ENCODE data around the gene SLC2A10.

Gene SLC2A10

DNA sequence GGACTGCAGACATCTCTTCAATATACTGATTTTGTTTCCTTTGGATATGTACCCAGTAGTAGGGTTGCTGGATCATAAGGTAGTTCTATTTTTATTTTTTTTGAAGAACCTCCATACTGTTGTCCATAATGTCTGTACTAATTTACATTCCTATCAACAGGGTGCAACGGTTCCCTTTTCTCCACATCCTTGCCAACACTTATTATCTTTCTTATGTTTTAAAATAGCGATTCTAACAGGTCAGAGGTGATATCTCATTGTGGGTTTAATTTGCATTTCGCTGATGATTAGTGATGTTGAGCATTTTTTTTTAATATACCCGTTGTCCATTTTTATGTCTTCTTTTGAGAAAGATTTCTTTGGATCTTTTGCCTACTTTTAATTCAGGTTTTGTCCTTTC, 18.3 kb upstream of the SLC2A10 start:
- Histone ChIP-seq H3K4me1 (ENCODE audit: control insufficient read depth in 2 of 2, insufficient read depth in 2 of 2, low read length in 2 of 2) (peaks cover 11 to 15% of the 10 kb centered on the region in 2 donors), H3K36me3 (ENCODE audit: control insufficient read depth in 2 of 2, insufficient read depth in 2 of 2, low read length in 2 of 2) (peaks cover 3 to 6% of the 10 kb centered on the region in 2 donors), H3K27ac (ENCODE audit: low read depth in 2 of 2, low read length in 2 of 2) (no peak overlapping the region), H3K9ac (ENCODE audit: low read depth in 1 of 2, low read length in 2 of 2) (no peak overlapping the region), H3K4me3 (ENCODE audit: low read length in 2 of 2) (no peak overlapping the region), H3K9me3 (ENCODE audit: control insufficient read depth in 2 of 2, low read length in 2 of 2) (no peaks in the 10 kb centered on the region), H3K27me3 (ENCODE audit: control insufficient read depth in 2 of 2, insufficient read depth in 2 of 2, low read length in 2 of 2) (no peaks in the 10 kb centered on the region)

DNA sequence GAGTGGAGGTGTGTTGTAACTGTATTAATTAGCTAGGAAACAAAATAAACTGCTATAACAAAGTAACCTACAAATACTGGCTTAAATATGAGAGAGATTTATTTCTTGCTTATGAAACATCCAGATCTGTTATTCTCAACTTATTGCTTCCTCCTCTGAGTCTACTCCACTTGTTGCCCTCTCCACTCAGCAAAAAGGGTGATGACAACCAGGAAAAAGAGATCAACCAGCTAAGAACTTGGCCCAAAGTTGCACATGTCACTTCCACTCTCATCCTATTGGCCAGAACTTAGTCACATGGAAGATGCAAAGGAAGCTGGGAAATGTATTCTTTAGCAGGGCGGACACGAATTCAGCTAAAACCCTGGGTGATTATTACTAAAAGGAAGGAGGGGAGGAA, 15.0 kb upstream of the SLC2A10 start:
- Histone ChIP-seq H3K27me3 (ENCODE audit: control insufficient read depth in 2 of 2, insufficient read depth in 2 of 2, low read length in 2 of 2) (no peaks in the 10 kb centered on the region), H3K27ac (ENCODE audit: low read depth in 2 of 2, low read length in 2 of 2) (no peak overlapping the region), H3K9me3 (ENCODE audit: control insufficient read depth in 2 of 2, low read length in 2 of 2) (no peaks in the 10 kb centered on the region), H3K36me3 (ENCODE audit: control insufficient read depth in 2 of 2, insufficient read depth in 2 of 2, low read length in 2 of 2) (no peaks in the 10 kb centered on the region), H3K9ac (ENCODE audit: low read depth in 1 of 2, low read length in 2 of 2) (no peak overlapping the region), H3K4me3 (ENCODE audit: low read length in 2 of 2) (no peak overlapping the region), H3K4me1 (ENCODE audit: control insufficient read depth in 2 of 2, insufficient read depth in 2 of 2, low read length in 2 of 2) (no peaks in the 10 kb centered on the region)

DNA sequence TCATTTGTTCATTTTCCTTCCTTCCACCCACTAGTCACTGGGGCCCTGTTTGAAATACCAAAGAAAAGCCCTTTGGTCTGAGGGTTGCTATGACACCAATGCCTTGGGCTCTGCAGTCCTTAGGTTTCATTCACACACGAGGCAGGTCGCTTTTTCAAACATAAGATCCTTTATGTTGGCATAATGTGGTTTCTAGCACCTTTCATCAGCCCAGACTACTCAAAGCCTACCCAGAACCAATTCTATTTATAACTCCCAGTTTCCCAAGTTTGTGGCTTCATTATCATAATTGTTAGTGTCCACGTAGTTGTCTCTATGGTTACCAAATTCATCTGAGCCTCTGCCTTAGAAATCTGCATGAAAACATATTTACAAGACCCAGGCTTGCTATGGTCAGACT, 13.6 kb upstream of the SLC2A10 start:
- Histone ChIP-seq H3K9me3 (ENCODE audit: control insufficient read depth in 2 of 2, low read length in 2 of 2) (no peaks in the 10 kb centered on the region), H3K36me3 (ENCODE audit: control insufficient read depth in 2 of 2, insufficient read depth in 2 of 2, low read length in 2 of 2) (no peaks in the 10 kb centered on the region), H3K4me3 (ENCODE audit: low read length in 2 of 2) (no peak overlapping the region), H3K4me1 (ENCODE audit: control insufficient read depth in 2 of 2, insufficient read depth in 2 of 2, low read length in 2 of 2) (no peaks in the 10 kb centered on the region), H3K27me3 (ENCODE audit: control insufficient read depth in 2 of 2, insufficient read depth in 2 of 2, low read length in 2 of 2) (no peaks in the 10 kb centered on the region), H3K9ac (ENCODE audit: low read depth in 1 of 2, low read length in 2 of 2) (no peak overlapping the region), H3K27ac (ENCODE audit: low read depth in 2 of 2, low read length in 2 of 2) (no peak overlapping the region)

DNA sequence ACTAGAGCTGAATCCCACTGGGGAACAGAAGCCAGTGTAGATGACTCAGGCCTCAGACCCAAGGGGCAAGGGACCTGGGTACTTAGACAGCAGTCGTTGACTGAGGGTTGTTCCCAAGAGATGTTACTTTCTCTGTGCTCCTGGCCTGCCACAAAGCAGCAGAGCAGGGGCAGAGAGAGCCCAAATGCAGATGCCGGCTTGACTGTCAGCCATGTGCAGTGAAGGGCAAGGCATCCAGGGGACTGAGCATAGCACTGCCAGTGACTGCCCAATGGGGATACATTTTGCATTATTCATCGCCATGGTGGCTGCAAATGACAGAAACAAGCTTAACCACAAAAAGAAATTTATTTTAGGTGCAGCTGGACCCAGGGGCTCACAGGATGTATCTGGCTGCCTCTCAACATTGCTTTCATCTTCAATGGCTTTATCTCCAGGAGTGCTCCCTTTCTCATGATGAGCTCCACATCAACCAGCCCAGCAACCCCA, 12.6 kb upstream of the SLC2A10 start:
- Histone ChIP-seq H3K4me1 (ENCODE audit: control insufficient read depth in 2 of 2, insufficient read depth in 2 of 2, low read length in 2 of 2) (no peaks in the 10 kb centered on the region), H3K9me3 (ENCODE audit: control insufficient read depth in 2 of 2, low read length in 2 of 2) (no peaks in the 10 kb centered on the region), H3K27ac (ENCODE audit: low read depth in 2 of 2, low read length in 2 of 2) (no peak overlapping the region), H3K36me3 (ENCODE audit: control insufficient read depth in 2 of 2, insufficient read depth in 2 of 2, low read length in 2 of 2) (no peaks in the 10 kb centered on the region), H3K4me3 (ENCODE audit: low read length in 2 of 2) (no peak overlapping the region), H3K9ac (ENCODE audit: low read depth in 1 of 2, low read length in 2 of 2) (no peak overlapping the region), H3K27me3 (ENCODE audit: control insufficient read depth in 2 of 2, insufficient read depth in 2 of 2, low read length in 2 of 2) (no peaks in the 10 kb centered on the region)

DNA sequence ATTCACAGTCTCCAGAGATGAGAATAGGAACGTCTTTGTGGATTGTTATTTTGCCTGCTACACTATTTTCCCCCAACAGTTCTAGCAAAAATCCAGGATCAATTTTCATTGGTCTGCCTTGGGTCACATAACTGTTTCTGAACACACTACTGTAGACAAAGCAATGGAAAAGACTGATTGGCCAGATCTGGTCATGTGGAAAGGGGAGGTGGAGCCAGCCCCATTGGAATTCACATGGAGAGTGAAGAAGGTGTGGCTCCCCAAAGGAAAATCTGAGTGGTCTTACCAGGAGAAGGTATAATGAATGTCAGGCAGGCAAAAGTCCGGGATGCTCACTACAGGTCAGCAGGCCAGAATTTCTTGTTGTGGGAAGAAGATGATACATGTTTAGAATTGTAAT, 10.7 kb upstream of the SLC2A10 start:
- Histone ChIP-seq H3K27me3 (ENCODE audit: control insufficient read depth in 2 of 2, insufficient read depth in 2 of 2, low read length in 2 of 2) (no peaks in the 10 kb centered on the region), H3K4me3 (ENCODE audit: low read length in 2 of 2) (no peak overlapping the region), H3K36me3 (ENCODE audit: control insufficient read depth in 2 of 2, insufficient read depth in 2 of 2, low read length in 2 of 2) (no peaks in the 10 kb centered on the region), H3K4me1 (ENCODE audit: control insufficient read depth in 2 of 2, insufficient read depth in 2 of 2, low read length in 2 of 2) (peaks cover 0 to 2% of the 10 kb centered on the region in 2 donors), H3K27ac (ENCODE audit: low read depth in 2 of 2, low read length in 2 of 2) (no peak overlapping the region), H3K9ac (ENCODE audit: low read depth in 1 of 2, low read length in 2 of 2) (no peak overlapping the region), H3K9me3 (ENCODE audit: control insufficient read depth in 2 of 2, low read length in 2 of 2) (no peaks in the 10 kb centered on the region)

DNA sequence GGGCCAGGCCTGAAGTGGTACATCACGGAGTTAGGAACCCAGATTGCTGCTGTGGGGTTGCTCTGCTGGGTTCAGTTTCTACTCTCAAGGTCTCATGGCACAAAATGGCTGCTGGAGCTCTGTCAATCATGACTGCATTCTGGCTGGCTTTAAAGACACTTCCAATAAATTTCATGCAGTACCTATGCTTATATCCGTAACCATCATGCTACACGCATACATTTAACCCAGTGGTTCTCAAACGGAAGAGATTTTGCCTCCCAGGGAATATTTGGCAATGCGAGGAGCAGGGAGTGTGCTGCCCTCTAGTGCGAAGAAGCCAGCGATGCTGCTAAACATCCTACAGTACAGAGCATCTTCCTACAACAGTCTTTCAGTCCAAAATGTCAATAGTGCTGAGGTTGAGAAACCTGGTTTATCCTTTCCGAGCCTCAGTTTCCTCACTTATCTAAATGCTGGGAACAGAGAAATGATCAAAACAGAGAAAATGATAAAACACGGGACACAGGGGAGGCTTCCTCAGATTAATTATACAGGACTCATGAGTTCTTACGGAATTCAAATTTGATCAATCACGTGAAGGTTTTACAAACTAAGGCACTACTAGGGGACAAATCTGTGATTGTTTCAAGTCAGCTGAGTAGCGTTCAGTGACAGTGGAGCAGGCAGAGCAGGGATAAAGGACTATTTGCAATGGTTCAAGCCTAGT, 9.6 kb upstream of the SLC2A10 start:
- no peaks in the 10 kb centered on the region for H3K27me3 ChIP-seq (ENCODE audit: control insufficient read depth in 2 of 2, insufficient read depth in 2 of 2, low read length in 2 of 2)
- no peak overlapping the region for H3K9ac ChIP-seq (ENCODE audit: low read depth in 1 of 2, low read length in 2 of 2)
- no peaks in the 10 kb centered on the region for H3K9me3 ChIP-seq (ENCODE audit: control insufficient read depth in 2 of 2, low read length in 2 of 2)
- H3K36me3 ChIP-seq (ENCODE audit: control insufficient read depth in 2 of 2, insufficient read depth in 2 of 2, low read length in 2 of 2): no peaks in the 10 kb centered on the region
- no peak overlapping the region for H3K4me3 ChIP-seq (ENCODE audit: low read length in 2 of 2)
- peaks cover 0 to 2% of the 10 kb centered on the region in 2 donors for H3K4me1 ChIP-seq (ENCODE audit: control insufficient read depth in 2 of 2, insufficient read depth in 2 of 2, low read length in 2 of 2)
- no peak overlapping the region for H3K27ac ChIP-seq (ENCODE audit: low read depth in 2 of 2, low read length in 2 of 2)

DNA sequence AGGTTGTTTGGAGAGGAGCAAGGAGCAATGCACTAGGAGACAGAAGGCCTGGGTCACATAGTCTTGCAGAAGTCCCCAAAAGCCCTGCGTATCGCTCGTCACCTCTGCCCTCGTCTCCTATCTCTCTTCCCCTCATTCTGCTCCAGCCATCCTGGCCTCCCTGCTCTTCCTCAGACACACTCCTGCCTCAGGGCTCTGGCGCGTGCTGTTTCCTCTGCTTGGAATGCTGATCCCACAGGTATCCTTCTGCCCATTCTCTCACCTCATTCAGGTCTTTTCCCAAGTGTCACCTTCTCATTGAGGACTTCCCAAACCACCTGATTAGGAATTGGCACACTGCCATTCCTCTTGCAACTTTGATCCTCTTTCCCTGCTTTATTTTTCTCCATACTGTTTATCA, 9.0 kb upstream of the SLC2A10 start:
- no peaks in the 10 kb centered on the region for H3K36me3 ChIP-seq (ENCODE audit: control insufficient read depth in 2 of 2, insufficient read depth in 2 of 2, low read length in 2 of 2)
- H3K27ac ChIP-seq (ENCODE audit: low read depth in 2 of 2, low read length in 2 of 2): no peak overlapping the region
- no peak overlapping the region for H3K4me3 ChIP-seq (ENCODE audit: low read length in 2 of 2)
- no peaks in the 10 kb centered on the region for H3K27me3 ChIP-seq (ENCODE audit: control insufficient read depth in 2 of 2, insufficient read depth in 2 of 2, low read length in 2 of 2)
- H3K9ac ChIP-seq (ENCODE audit: low read depth in 1 of 2, low read length in 2 of 2): no peak overlapping the region
- H3K4me1 ChIP-seq (ENCODE audit: control insufficient read depth in 2 of 2, insufficient read depth in 2 of 2, low read length in 2 of 2): peaks cover 0 to 2% of the 10 kb centered on the region in 2 donors
- H3K9me3 ChIP-seq (ENCODE audit: control insufficient read depth in 2 of 2, low read length in 2 of 2): no peaks in the 10 kb centered on the region

DNA sequence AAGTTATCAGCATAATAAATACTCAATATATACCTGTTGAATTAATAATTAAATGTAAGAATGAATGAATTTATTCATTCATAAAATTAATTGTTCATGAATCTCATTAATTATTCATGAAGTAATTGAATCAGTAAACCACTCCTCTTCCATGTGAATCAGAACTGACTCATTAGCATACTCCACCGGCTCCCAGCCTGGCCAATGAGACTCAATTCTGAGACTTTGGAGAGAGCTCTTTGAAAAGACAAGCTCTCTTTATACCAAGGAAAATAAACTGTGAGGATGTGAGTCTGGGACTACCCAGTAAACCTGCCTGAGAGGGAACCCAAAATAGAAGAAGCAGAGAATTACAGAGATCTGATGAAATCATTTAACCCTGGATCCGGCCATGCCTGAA, 8.4 kb upstream of the SLC2A10 start:
- Histone ChIP-seq H3K4me3 (ENCODE audit: low read length in 2 of 2) (no peak overlapping the region), H3K4me1 (ENCODE audit: control insufficient read depth in 2 of 2, insufficient read depth in 2 of 2, low read length in 2 of 2) (peaks cover 0 to 2% of the 10 kb centered on the region in 2 donors)

DNA sequence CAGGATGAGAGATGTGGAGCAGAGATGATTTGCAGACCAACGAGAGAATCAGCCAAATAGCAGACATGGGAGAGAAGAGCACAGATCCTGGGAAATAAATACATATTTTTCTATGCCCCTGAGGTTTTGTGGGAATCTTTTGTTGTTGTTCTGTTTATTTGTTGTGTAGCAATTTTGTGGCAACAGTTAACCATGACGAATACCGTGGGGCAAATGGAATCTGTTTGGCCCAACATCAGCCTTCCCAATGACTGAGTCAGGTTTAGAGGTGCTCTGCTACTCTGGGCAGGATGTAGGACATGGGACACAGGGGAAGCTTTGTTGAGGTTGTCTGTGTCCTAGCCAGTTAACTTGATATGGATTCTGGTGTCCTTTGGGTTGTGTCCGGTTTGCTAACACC, 7.9 kb upstream of the SLC2A10 start:
- Histone ChIP-seq H3K4me1 (ENCODE audit: control insufficient read depth in 2 of 2, insufficient read depth in 2 of 2, low read length in 2 of 2) (peaks cover 0 to 2% of the 10 kb centered on the region in 2 donors), H3K9me3 (ENCODE audit: control insufficient read depth in 2 of 2, low read length in 2 of 2) (no peaks in the 10 kb centered on the region), H3K4me3 (ENCODE audit: low read length in 2 of 2) (no peak overlapping the region), H3K36me3 (ENCODE audit: control insufficient read depth in 2 of 2, insufficient read depth in 2 of 2, low read length in 2 of 2) (no peaks in the 10 kb centered on the region), H3K27ac (ENCODE audit: low read depth in 2 of 2, low read length in 2 of 2) (no peak overlapping the region), H3K9ac (ENCODE audit: low read depth in 1 of 2, low read length in 2 of 2) (no peak overlapping the region), H3K27me3 (ENCODE audit: control insufficient read depth in 2 of 2, insufficient read depth in 2 of 2, low read length in 2 of 2) (no peaks in the 10 kb centered on the region)

More for the DNA sequence above, 8.4 kb upstream of the SLC2A10 start:
- no peaks in the 10 kb centered on the region for H3K36me3 ChIP-seq (ENCODE audit: control insufficient read depth in 2 of 2, insufficient read depth in 2 of 2, low read length in 2 of 2)
- no peaks in the 10 kb centered on the region for H3K9me3 ChIP-seq (ENCODE audit: control insufficient read depth in 2 of 2, low read length in 2 of 2)
- H3K9ac ChIP-seq (ENCODE audit: low read depth in 1 of 2, low read length in 2 of 2): no peak overlapping the region
- H3K27me3 ChIP-seq (ENCODE audit: control insufficient read depth in 2 of 2, insufficient read depth in 2 of 2, low read length in 2 of 2): no peaks in the 10 kb centered on the region
- no peak overlapping the region for H3K27ac ChIP-seq (ENCODE audit: low read depth in 2 of 2, low read length in 2 of 2)

DNA sequence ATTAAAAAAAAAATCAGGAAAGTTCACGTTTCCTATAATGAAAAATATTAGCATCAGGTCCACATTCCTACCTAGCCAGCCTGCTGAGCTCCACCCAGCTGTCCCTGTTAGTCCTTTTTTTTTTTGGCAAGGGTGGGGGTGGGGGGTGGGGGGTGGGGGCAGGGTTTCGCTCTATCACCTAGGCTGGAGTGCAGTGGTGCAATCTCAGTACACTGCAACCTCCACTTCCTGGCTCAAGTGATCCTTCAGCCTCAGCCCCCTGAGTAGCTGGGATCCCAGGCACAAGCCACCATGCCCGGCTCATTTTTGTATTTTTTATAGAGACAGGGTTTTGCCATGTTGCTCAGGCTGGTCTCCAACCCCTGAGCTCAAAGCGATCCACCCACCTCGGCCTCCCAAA, 7.5 kb upstream of the SLC2A10 start:
- no peaks in the 10 kb centered on the region for H3K36me3 ChIP-seq (ENCODE audit: control insufficient read depth in 2 of 2, insufficient read depth in 2 of 2, low read length in 2 of 2)
- H3K9me3 ChIP-seq (ENCODE audit: control insufficient read depth in 2 of 2, low read length in 2 of 2): no peaks in the 10 kb centered on the region
- H3K27me3 ChIP-seq (ENCODE audit: control insufficient read depth in 2 of 2, insufficient read depth in 2 of 2, low read length in 2 of 2): no peaks in the 10 kb centered on the region
- H3K9ac ChIP-seq (ENCODE audit: low read depth in 1 of 2, low read length in 2 of 2): no peak overlapping the region
- H3K4me3 ChIP-seq (ENCODE audit: low read length in 2 of 2): no peak overlapping the region
- H3K4me1 ChIP-seq (ENCODE audit: control insufficient read depth in 2 of 2, insufficient read depth in 2 of 2, low read length in 2 of 2): peaks cover 0 to 2% of the 10 kb centered on the region in 2 donors
- no peak overlapping the region for H3K27ac ChIP-seq (ENCODE audit: low read depth in 2 of 2, low read length in 2 of 2)
